HG03432 (cell line): ENCODE results near the gene FBLN2.

Experiments
- ATAC-seq: cut with Tn5 transposase; IDR thresholded peaks from one replicate; pipeline ENCODE4 v1.9.1; 2021; ENCODE audit warnings: mild to moderate bottlenecking, moderate library complexity; ENCODE audit not compliant: unreplicated experiment

Gene FBLN2

DNA sequence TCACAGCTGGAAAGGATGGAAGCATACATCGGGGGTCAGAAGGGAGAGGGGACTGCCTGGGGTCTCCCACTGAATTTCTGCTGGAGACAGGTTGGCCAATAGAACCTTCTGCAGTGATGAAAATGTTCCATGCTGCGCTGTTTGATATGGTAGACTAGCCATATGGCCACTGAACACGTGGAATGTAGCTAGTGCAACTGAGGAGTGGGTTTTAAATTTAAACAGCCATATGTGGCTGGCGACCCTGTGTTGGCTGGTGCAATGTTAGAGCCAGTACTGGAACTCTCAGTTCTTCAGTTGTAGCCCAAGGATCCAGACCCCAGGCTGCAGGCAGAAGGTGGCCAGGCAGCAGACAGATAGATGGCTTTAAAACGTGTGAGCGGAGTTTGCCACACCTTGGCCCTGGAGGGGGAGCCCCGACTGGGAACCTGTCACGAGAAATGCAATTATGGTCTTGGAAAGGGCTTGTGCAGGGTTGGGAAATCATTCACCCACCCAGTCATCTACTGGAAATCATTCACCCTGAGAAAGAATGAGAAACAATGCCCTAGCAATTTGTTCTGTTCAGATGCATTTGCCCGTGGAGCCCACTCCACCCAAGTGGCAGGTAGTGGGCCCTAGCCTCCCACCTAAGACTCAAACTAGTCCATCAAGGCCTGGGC is 127.6 kb downstream of the FBLN2 start:
- ATAC-seq, result no peak

DNA sequence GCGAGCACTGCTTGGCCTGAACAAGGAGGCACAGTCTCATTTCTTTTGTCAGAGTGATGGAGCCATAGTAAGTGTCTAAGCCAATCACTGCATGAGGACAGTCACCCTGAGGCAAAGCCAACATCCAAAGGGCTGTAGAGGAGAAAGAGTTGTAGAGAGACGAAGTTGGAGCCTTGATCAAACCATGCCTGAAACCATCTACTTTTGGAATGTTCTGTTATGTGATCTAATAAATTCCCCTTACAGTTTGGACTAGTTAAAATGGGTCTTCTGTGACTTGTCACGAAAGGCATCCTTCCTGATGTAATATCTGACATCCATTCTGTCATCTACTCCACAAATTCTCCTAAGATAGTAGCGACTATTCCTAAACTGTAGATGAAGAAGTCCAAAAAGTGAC is 128.3 kb downstream of the FBLN2 start:
- no peak for ATAC-seq

DNA sequence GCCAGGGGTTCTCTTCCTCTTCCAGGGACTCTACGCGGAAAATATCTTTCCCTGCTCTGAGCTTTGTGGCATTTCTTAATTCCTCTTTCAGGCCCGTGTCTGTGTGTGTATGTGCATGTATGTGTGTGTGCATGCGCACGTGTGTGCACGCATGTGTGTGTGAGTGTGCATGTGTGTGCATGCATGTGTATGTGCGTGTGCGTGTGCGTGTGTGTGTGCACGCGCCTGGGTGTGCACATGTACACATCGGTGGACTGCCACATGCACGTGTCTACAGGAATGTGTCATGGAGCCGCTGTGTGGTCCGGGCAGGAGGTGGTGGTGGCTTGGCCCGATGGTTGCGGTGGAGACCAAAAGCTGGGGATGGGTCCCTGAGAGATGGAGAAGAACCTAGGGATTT is 133.0 kb downstream of the FBLN2 start:
- no peak for ATAC-seq

DNA sequence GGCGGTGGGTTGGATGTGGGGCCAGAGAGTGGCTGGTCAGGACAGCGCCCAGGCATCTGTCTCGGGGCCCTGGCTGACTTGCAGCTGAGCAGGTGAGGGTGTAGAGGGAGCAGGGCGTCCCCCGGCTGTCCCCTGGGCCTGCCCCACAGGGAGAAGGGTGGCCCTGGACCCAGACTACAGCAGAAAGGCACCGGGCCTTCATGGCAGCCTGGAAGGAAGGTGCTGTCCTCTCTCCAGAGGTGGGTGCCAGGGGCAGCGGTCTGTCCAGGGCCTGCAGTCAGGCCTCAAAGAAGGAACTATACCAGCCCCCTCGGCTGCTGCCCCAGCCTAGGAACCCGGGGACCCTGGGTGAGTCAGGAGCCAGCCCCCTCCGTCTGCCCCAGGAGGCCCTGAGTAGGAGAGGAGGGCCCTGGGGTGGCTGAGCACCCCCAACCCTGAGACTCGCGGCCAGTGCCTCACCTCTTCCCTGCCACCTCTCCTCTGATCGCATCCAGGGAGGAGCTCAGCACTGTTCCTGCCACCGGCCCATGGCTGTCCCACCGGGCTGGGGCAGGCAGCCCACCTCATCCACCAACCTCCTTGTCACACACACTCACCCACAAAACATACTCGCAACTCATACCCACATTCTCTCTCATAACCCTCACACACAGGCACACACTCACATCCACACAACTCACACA is 133.5 kb downstream of the FBLN2 start:
- no peak for ATAC-seq

DNA sequence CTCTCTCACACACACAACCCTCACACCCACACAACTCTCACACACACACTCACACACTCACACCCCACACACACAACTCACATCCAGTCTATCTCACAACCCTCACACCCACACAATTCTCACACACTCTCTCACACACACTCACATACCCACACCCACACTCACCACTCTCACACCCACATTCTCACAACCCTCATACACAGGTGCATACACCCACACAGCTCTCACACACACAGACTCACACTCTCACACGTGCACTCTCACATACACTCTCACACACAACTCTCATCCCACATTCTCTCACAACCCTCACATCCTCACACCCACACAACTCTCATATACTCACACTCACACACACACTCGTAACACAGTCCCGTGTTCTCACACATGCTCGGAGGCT is 134.4 kb downstream of the FBLN2 start:
- ATAC-seq, result no peak

DNA sequence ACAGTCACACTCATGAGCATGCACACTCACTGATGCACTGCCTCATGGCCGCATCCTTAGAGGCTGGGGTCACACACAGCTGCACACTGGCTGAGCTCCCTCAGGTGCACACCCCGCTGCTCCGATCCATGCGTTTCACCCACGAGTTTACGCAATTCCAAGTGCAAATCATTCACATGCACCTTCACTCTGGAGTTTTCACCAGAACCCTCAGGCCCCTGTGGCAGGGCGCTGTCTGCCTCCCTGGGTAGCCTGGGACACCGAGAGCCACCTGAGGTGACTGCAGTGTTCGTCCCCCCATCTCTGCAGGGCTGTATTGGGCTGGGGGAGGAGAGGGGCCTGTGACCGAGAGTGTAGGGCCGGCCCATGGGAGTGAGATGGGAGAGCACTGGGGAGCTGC is 134.8 kb downstream of the FBLN2 start:
- ATAC-seq, result no peak

DNA sequence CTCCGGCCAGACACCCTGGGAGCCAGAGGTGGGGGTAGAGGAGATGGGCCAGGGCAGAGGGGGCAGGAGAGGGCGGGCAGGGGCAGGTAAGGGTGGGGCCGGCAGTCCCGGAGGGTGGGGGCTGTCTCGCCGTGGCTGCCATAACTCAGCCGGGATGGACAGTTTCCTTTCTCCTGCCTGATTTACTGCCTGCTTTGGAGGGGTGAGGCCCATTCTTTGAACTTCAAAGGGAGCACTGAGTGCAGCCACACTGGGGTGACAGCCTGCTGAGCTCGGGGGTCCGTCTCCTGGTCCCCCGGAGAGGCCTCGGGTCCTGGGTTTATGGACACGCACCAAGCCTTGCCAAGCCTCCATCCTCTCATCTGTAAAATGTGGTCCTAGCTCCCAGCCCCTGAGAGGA is 135.4 kb downstream of the FBLN2 start:
- ATAC-seq, result no peak

DNA sequence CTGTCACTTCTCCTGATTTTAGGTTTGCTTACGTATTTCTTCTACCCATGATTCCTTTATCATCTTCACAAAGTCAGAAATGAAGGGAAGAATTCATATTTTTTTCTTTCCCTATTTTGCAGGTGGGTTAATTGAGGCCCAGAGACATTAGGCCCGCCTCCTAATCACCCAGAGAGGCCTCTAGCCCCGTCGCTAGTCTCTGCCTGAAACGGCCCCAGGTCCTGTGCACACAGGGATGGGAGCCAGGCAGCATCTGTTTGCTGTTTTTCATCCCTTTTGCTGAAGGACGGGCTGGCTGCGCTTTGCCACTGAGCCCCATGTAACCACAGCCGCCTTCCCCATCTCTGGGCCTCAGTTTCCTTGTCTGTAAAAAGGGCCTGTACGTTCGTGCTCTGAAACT is 135.9 kb downstream of the FBLN2 start:
- ATAC-seq, result no peak

DNA sequence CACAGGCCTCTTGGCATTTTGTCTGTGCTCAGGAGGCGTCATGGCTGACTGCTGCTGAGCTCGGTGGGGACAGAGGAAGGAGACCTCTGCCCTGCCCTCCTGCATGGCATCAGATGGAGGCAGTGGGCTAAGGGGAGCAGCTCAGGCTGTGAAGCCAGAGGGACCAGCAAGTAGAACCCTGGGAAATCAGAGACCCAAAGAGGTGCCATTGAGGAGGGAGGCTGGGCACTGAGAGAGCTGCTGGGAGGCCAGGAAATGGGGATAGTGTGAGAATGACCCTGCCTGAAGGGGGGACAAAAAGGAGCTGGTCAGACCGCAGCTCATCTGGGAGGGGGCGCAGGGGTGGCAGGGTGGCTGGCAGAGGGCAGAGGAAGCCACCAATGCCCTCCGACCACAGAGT is 136.8 kb downstream of the FBLN2 start:
- no peak for ATAC-seq

DNA sequence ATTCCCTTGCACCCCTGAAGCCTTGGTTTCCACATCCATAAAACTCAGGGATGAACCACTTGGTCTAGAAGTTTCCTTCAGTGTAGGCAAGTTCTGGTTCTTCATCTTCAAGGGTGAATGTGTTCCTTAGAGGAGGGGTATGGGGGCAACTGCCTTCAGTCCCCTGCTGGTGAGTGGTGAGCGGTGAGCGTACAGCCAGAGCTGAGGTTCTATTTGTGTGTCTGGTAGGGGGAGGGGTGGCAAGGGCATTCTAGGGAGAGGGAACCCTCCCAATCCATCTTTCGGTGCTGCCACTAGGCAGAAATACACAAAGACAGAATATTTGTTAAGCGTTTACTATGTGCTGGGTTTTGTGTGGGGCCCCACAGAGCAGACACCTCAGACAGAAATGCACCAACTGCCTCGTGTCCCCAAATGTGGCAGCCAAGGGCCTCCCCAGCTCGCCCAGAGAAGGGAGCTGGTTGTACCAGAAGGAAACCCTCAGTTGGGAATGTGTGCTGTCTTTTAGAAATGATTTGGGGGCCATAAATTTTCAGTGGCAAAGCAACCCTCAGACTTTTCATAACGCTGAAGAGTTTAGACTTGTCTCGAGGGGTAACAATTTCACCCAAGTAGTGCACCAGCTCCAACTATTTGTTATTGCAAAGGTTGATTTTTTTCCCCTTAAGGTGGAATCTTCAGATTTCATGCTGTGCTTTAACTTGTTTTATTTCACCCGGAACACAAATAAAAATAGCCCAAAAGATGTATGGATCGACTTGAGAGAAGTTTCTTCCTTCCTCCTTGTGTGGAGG is 137.6 kb downstream of the FBLN2 start:
- ATAC-seq, result no peak

DNA sequence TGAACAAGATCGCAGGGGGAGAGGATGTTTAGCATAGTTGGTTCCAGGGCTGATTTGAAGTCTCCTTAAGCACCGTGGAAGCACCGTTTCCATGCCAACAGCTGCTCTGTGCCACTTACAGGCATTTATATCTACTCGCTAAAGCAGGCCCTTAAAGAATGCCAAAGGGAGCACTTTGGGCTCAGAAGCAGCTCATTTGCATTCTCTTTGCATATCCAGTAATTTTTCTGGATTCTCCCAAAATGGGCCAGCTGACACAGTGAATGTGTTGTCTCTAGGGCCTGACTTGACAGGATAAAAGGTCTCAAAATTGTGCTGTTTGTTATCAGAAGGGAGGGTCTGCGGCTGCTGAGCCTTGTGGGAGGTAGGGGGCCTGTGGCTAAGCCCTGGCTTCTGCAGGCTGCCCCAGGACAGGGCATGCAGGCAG is 138.6 kb downstream of the FBLN2 start:
- ATAC-seq, result no peak
